ENCODE results near the gene ZMYND8. TPM values are rescaled to one million over a fixed set of nuclear protein-coding genes. Genes with fewer than 3 reads are reported as not detected.

ZMYND8 gene
- total RNA-seq = 10 to 100 TPM; 41.6 to 79.4 (median 60.7) TPM

DNA sequence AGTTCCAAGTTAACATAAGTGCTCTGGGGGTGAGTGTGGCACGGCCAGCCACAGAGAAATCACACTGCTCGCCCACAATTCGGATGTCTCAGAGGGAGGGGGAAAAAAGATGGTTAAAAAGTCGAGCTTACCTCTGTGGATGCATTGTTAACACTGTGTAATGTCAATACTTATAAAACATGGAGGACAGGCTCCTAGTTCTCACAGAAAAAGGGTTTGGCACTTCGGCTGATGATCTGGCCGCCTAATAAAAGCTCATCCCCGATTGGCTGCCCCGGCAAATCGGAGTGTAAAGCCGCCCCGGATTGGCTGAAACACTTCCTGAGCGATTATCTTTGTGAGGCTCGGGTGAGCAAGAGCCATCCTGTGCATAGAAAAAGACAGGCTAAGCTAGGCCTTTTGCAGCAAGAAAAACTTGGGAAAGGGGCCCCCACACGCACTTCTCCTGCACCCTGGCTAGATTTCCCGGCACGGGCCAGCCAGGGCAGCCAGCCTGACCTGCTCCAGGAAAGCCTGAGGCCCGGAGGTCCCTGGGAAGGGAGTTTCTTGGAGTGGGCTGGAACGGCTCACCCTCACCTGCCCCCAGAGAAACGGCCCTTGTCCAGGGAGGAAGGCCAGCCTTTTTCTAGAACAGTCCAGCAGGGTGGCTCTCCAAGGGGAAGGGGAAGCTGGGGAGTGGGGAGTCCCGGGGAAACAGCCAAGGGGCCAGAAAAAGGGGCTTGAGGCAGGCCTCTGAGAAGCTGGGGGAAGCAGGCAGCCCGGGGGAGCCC is at the start of gene ZMYND8:
ZMYND8 (minus strand) TSS at position 174 of the 770 bp plus-strand sequence; CDS start at position 145, 29 bp downstream.
- in situ Hi-C loops (cut with MboI; ENCODE audit: low pct_ligation_motif_present in 1 of 4, low pct_unique_long_range_greater_than_20kb in 1 of 4, low sequenced_read_pairs in 3 of 4) (no loop called here), intact Hi-C loops (cut with DNase I; ENCODE audit: low total_unique reads) (loop anchor here (5.0 kb wide), 1 partner anchor 39 kb away; no protein-coding TSS in a partner anchor)
- TF ChIP-seq, protein P1, sequence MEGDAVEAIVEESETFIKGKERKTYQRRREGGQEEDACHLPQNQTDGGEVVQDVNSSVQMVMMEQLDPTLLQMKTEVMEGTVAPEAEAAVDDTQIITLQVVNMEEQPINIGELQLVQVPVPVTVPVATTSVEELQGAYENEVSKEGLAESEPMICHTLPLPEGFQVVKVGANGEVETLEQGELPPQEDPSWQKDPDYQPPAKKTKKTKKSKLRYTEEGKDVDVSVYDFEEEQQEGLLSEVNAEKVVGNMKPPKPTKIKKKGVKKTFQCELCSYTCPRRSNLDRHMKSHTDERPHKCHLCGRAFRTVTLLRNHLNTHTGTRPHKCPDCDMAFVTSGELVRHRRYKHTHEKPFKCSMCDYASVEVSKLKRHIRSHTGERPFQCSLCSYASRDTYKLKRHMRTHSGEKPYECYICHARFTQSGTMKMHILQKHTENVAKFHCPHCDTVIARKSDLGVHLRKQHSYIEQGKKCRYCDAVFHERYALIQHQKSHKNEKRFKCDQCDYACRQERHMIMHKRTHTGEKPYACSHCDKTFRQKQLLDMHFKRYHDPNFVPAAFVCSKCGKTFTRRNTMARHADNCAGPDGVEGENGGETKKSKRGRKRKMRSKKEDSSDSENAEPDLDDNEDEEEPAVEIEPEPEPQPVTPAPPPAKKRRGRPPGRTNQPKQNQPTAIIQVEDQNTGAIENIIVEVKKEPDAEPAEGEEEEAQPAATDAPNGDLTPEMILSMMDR (IDR thresholded peaks at IDR 0.05) = peak in 1 of 5 experiments; percentile 2
- TF ChIP-seq POLR2AphosphoS5 (IDR thresholded peaks at IDR 0.05) (peak; percentile 11 to 65 (median 41)), POLR2A (IDR thresholded peaks at IDR 0.05) (peak; percentile 32), EP300 (IDR thresholded peaks at IDR 0.05; ENCODE audit: low read depth) (no peak)
- no peaks in the 10 kb centered on the region for H3K9me3 ChIP-seq
- H3K27me3 ChIP-seq = no peaks in the 10 kb centered on the region
- peak within 1 kb of the TSS in 2 of 4 donors; percentile 13 to 43 for H3K4me3 ChIP-seq
- H3K36me3 ChIP-seq = no peaks in the 10 kb centered on the region
- 3 to 4% methylated on average over 4 to 21 of the region's 21 CpGs for WGBS, 2 donors (ENCODE audit: low coverage in 1 of 2)
- DNase-seq = peak; percentile 95
- H3K27ac ChIP-seq = peak within 1 kb of the TSS; percentile 99 to 100 (median 100)
- H3K4me1 ChIP-seq = peaks cover 91 to 100% (median 96%) of the 10 kb centered on the region in 4 donors

DNA sequence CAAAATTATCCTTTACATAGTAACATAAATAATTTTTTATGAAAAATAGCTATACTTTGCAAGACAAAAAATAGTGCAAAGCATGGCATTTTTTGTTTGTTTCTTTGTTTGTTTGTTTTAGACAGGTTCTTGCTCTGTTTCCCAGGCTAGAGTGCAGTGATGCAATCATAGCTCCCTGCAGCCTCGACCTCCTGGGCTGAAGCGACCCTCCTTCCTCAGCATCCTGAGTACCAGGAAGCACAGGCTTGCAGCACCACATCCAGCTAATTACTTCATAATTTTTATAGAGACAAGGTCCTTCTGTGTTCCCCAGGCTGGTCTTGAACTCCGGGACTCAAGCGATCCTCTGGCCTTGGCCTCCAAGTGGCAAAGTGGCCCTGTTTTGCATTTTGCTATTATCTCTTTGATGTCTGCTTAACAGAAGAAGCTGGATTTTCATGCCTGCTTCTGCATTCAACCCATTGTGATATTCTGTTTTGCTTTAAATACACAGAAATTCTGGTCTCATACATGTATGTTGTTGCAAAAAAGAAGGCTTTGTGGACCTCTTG is 49.4 kb upstream of the ZMYND8 start:
- Histone ChIP-seq H3K27me3 (no peaks in the 10 kb centered on the region), H3K4me3 (no peak overlapping the region), H3K9me3 (no peaks in the 10 kb centered on the region), H3K27ac (no peak overlapping the region), H3K36me3 (no peaks in the 10 kb centered on the region), H3K4me1 (no peaks in the 10 kb centered on the region)
- TF ChIP-seq POLR2AphosphoS5 (IDR thresholded peaks at IDR 0.05) (no peak), POLR2A (IDR thresholded peaks at IDR 0.05) (no peak), EP300 (IDR thresholded peaks at IDR 0.05; ENCODE audit: low read depth) (no peak)
- TF ChIP-seq, protein P1 (IDR thresholded peaks at IDR 0.05) = no peak
- intact Hi-C loops (cut with DNase I; ENCODE audit: low total_unique reads) (no loop called here), in situ Hi-C loops (cut with MboI; ENCODE audit: low pct_ligation_motif_present in 1 of 4, low pct_unique_long_range_greater_than_20kb in 1 of 4, low sequenced_read_pairs in 3 of 4) (no loop called here)
- DNase-seq = no peak
- 74 to 78% methylated on average over 4 of the region's 4 CpGs for WGBS, 2 donors (ENCODE audit: low coverage in 1 of 2)

DNA sequence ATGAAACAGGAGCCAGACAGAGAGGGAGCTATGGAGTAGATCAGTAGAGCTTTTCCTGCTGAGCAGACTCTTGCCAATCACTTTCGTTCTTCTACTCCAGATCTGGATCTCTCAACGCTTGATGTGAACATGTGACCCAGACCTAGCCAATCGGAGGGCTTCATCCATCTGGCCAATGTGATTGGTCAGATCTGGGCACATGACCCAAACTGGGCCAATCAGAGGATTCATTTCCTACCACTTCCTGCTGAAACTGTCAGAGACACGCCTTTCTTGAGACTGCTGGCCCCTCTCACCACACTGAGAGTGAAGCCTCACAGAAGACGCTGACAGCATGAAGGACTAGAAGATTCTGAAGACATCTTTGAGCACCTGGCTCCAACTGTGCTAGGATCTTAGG is 44.2 kb upstream of the ZMYND8 start:
- WGBS, 2 donors (ENCODE audit: low coverage in 1 of 2) = 83 to 95% methylated on average over 2 to 5 of the region's 5 CpGs
- DNase-seq = no peak
- H3K27ac ChIP-seq = no peak overlapping the region
- H3K4me1 ChIP-seq = no peaks in the 10 kb centered on the region
- intact Hi-C loops (cut with DNase I; ENCODE audit: low total_unique reads) (no loop called here), in situ Hi-C loops (cut with MboI; ENCODE audit: low pct_ligation_motif_present in 1 of 4, low pct_unique_long_range_greater_than_20kb in 1 of 4, low sequenced_read_pairs in 3 of 4) (no loop called here)
- no peak overlapping the region for H3K4me3 ChIP-seq
- TF ChIP-seq POLR2A (IDR thresholded peaks at IDR 0.05) (no peak), EP300 (IDR thresholded peaks at IDR 0.05; ENCODE audit: low read depth) (no peak), POLR2AphosphoS5 (IDR thresholded peaks at IDR 0.05) (no peak)
- TF ChIP-seq, protein P1 (IDR thresholded peaks at IDR 0.05) = no peak
- H3K9me3 ChIP-seq = no peaks in the 10 kb centered on the region
- H3K36me3 ChIP-seq = no peaks in the 10 kb centered on the region
- H3K27me3 ChIP-seq = no peaks in the 10 kb centered on the region

DNA sequence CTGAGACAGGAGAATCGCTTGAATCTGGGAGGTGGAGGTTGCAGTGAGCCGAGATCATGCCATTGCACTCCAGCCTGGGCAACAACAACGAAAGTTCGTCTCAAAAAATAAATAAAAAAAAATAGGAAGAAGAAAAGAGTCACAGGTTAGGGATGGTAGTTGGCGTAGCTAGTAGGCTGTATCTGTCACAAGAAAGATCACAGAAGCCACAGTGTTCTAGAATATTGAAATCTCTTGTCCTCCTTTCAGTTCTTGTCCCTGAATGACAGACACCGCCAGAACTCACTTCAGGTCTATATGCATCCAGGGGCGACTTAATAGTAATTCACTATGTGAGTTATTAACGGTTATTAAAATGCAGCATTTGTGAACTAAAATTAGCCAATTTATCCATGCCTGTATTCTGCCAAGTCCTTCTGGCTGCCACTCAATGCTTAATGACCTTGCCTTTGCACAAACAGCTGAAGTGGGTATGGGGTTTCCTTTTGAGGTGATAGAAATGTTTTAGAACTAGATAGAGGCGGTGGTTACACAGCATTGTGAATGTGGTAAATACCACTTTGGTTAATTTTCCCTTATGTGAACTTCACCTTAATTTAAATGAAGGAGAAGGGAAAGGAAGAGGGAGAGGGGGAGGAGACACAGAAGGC is 41.3 kb upstream of the ZMYND8 start:
- Histone ChIP-seq H3K4me1 (no peaks in the 10 kb centered on the region), H3K4me3 (no peak overlapping the region), H3K27ac (no peak overlapping the region), H3K36me3 (no peaks in the 10 kb centered on the region), H3K9me3 (no peaks in the 10 kb centered on the region), H3K27me3 (no peaks in the 10 kb centered on the region)
- in situ Hi-C loops (cut with MboI; ENCODE audit: low pct_ligation_motif_present in 1 of 4, low pct_unique_long_range_greater_than_20kb in 1 of 4, low sequenced_read_pairs in 3 of 4) = loop anchor here in 3 of 4 donors (10.0 to 25.0 kb wide), 4 partner anchors 210 to 635 kb away; no protein-coding TSS in a partner anchor
- intact Hi-C loops (cut with DNase I; ENCODE audit: low total_unique reads) = no loop called here
- TF ChIP-seq POLR2AphosphoS5 (IDR thresholded peaks at IDR 0.05) (no peak), POLR2A (IDR thresholded peaks at IDR 0.05) (no peak), EP300 (IDR thresholded peaks at IDR 0.05; ENCODE audit: low read depth) (no peak)
- TF ChIP-seq, protein P1 (IDR thresholded peaks at IDR 0.05) = no peak
- 84% methylated on average over 7 to 9 of the region's 9 CpGs for WGBS, 2 donors (ENCODE audit: low coverage in 1 of 2)
- DNase-seq = no peak
